Left cardiac atrium (tissue), 4 donors: ENCODE results near the gene LRP3. TPM values are rescaled to one million over a fixed set of nuclear protein-coding genes. Genes with fewer than 3 reads are reported as not detected.
"Not testable (repeated sequence)": the region's sequence is repeated elsewhere in the genome, so short reads cannot be mapped to it uniquely, and the experiment has no call there.

Experiments used
- ATAC-seq, 2 donors: fragments of 200-7000 bp; cut with Tn5 transposase; one replicate each; pipeline ENCODE4 v1.9.1; 2020; ENCODE audit warnings: mild to moderate bottlenecking in 2 of 2, moderate library complexity in 2 of 2
- DNase-seq: peaks from one replicate; pipeline ENCODE4 v3.0.0-alpha.2; 2020
- intact Hi-C, 2 donors: fragments of 100-400 bp; cut with DNase I; formaldehyde crosslinking; loops; one replicate each; pipeline versions ENCODE4 v1.14.1 to v1.15.1; 2022 to 2023
- total RNA-seq, 2 donors: library from RNA; stranded (reverse); fragmentation: NEBNext Ultra II Directional; extraction: Animal tissue kit (Norgen Biotek cat#: 25700); gene quantifications; one replicate each; pipeline ENCODE4 v1.2.1, GENCODE V29; 2021
- donor health status: DM: no; HTN: yes; CAD: no.
- donor health status: DM: no; HTN: yes; CAD: no; lungs with severe emphysema.
- donor health status: DM: yes; HTN: yes; CAD: no.
- donor health status: Dilated cardiomyopathy.

Gene LRP3
- total RNA-seq, 2 donors from 2014 or later: 16.2 to 22.1 TPM

GRCh38 chr19:33175156-33175782, 18.9 kb upstream of the LRP3 start:
- no peak for ATAC-seq
- DNase-seq: no peak
- intact Hi-C loops: no loop called here

GRCh38 chr19:33175886-33176669, 18.1 kb upstream of the LRP3 start:
- DNase-seq (peak; percentile 43), ATAC-seq (peak; percentile 13 to 14)
- intact Hi-C loops: no loop called here

GRCh38 chr19:33176670-33177416, 17.3 kb upstream of the LRP3 start:
- ATAC-seq (peak; percentile 94 to 96), DNase-seq (peak; percentile 97)
- intact Hi-C loops: no loop called here

GRCh38 chr19:33177417-33177979, 16.6 kb upstream of the LRP3 start:
- no peak for DNase-seq
- intact Hi-C loops: no loop called here

GRCh38 chr19:33186431-33187182, 7.5 kb upstream of the LRP3 start:
- no peak for ATAC-seq
- intact Hi-C loops: no loop called here
- DNase-seq: no peak

More at GRCh38 chr19:33177417-33177979, 16.6 kb upstream of the LRP3 start:
- no peak for ATAC-seq

GRCh38 chr19:33187183-33187540, 7.0 kb upstream of the LRP3 start:
- no peak for DNase-seq
- intact Hi-C loops: no loop called here
- ATAC-seq: no peak

- ATAC-seq (no peak), DNase-seq (no peak)
- intact Hi-C loops: no loop called here
These were observed 4.7 kb upstream of the LRP3 start for GRCh38 chr19:33189453-33189852.

GRCh38 chr19:33191092-33191491, 3.0 kb upstream of the LRP3 start:
- intact Hi-C loops, DNase-seq, ATAC-seq: not testable (repeated sequence)

- intact Hi-C loops: no loop called here
- ATAC-seq: no peak
- no peak for DNase-seq
These were observed 2.6 kb upstream of the LRP3 start for GRCh38 chr19:33191501-33191900.

- ATAC-seq (no peak), DNase-seq (no peak)
- intact Hi-C loops: no loop called here
These were observed 2.1 kb upstream of the LRP3 start for GRCh38 chr19:33192010-33192409.

GRCh38 chr19:33193269-33193864, 763 bp upstream of the LRP3 start:
- DNase-seq (no peak), ATAC-seq (no peak)
- intact Hi-C loops: no loop called here

GRCh38 chr19:33194532-33194885, 379 bp downstream of the LRP3 start:
- DNase-seq: no peak
- intact Hi-C loops: no loop called here
- ATAC-seq: peak; percentile 36 to 37

GRCh38 chr19:33194886-33195644, 935 bp downstream of the LRP3 start:
- peak; percentile 75 to 82 for ATAC-seq
- peak; percentile 45 for DNase-seq
- intact Hi-C loops: no loop called here

- DNase-seq: no peak
- ATAC-seq: peak in 1 of 2 donors; percentile 5
These were observed 1.7 kb downstream of the LRP3 start for GRCh38 chr19:33195645-33196347.

GRCh38 chr19:33196446-33197193, 2.5 kb downstream of the LRP3 start:
- intact Hi-C loops: no loop called here
- no peak for ATAC-seq
- DNase-seq: no peak

More at GRCh38 chr19:33195645-33196347, 1.7 kb downstream of the LRP3 start:
- intact Hi-C loops: no loop called here

- no peak for ATAC-seq
These were observed 3.5 kb downstream of the LRP3 start for GRCh38 chr19:33197591-33198000.

GRCh38 chr19:33198169-33198568, 4.0 kb downstream of the LRP3 start:
- ATAC-seq: no peak
- intact Hi-C loops: no loop called here
- no peak for DNase-seq

More at GRCh38 chr19:33197591-33198000, 3.5 kb downstream of the LRP3 start:
- intact Hi-C loops: no loop called here
- DNase-seq: no peak
